Activated CD8-positive, alpha-beta T cell treated with anti-CD3 and anti-CD28 coated beads for 36 hours (primary cell): Measurements from ENCODE around the gene PHTF1. TPM values are rescaled to one million over a fixed set of nuclear protein-coding genes. Genes with fewer than 3 reads are reported as not detected.

ENCODE experiments used
- ATAC-seq: fragments of 200-7000 bp; cut with Tn5 transposase; one replicate; pipeline ENCODE4 v1.10.0; 2021; ENCODE audit warnings: mild to moderate bottlenecking, moderate library complexity
- CTCF ChIA-PET: fragments of 350-600 bp; sonication (Branson Sonifier 250); formaldehyde crosslinking; loops from one replicate; lab custom pipeline; 2021; ENCODE audit warnings: antibody characterized with exemption; lab: Charles Lee
- POLR2A ChIA-PET: fragments of 350-600 bp; sonication (Branson Sonifier 250); formaldehyde crosslinking; loops from one replicate; lab custom pipeline; 2021; ENCODE audit warnings: antibody characterized with exemption; lab: Charles Lee
- DNase-seq: peaks from one replicate; pipeline ENCODE4 v3.0.0-alpha.2; 2020
- H3K27ac Mint-ChIP-seq: one replicate; pipeline ENCODE4 v1.8.0; 2021; ENCODE audit warnings: mild to moderate bottlenecking, mixed read lengths
- H3K27me3 Mint-ChIP-seq: one replicate; pipeline ENCODE4 v1.8.0; 2021; ENCODE audit warnings: mixed read lengths
- H3K36me3 Mint-ChIP-seq: one replicate; pipeline ENCODE4 v1.8.0; 2021; ENCODE audit warnings: low read depth, mixed read lengths
- H3K4me1 Mint-ChIP-seq: one replicate; pipeline ENCODE4 v1.8.0; 2021; ENCODE audit warnings: low read depth, mixed read lengths
- H3K4me3 Mint-ChIP-seq: one replicate; pipeline ENCODE4 v1.8.0; 2021; ENCODE audit warnings: mild to moderate bottlenecking, moderate library complexity, mixed read lengths
- H3K9me3 Mint-ChIP-seq: one replicate; pipeline ENCODE4 v1.8.0; 2021; ENCODE audit warnings: mixed read lengths
- intact Hi-C: fragments of 100-400 bp; cut with micrococcal nuclease; formaldehyde crosslinking; loops from one replicate; pipeline ENCODE4 v1.10.0; 2022
- total RNA-seq, 2 experiments: library from RNA; stranded (reverse); gene quantifications; one replicate each; pipeline ENCODE4 v1.2.3, GENCODE V29; 2021
- TF ChIP-seq, protein P1 (sequence below): fragments of 200-600 bp; IDR thresholded peaks from one replicate; pipeline ENCODE4 v1.8.0; 2022; ENCODE audit warnings: antibody characterized with exemption, mild to moderate bottlenecking

The PHTF1 gene
- total RNA-seq, 2 experiments from 2014 or later = 13.1 to 14.4 TPM

GRCh38 chr1:113662101-113662500, 97.2 kb downstream of the PHTF1 start:
- intact Hi-C loops = no loop called here
- ATAC-seq (no peak), DNase-seq (no peak)
- H3K27ac Mint-ChIP-seq = no peak overlapping the region
- no peaks in the 10 kb centered on the region for H3K4me1 Mint-ChIP-seq
- TF ChIP-seq, protein P1, sequence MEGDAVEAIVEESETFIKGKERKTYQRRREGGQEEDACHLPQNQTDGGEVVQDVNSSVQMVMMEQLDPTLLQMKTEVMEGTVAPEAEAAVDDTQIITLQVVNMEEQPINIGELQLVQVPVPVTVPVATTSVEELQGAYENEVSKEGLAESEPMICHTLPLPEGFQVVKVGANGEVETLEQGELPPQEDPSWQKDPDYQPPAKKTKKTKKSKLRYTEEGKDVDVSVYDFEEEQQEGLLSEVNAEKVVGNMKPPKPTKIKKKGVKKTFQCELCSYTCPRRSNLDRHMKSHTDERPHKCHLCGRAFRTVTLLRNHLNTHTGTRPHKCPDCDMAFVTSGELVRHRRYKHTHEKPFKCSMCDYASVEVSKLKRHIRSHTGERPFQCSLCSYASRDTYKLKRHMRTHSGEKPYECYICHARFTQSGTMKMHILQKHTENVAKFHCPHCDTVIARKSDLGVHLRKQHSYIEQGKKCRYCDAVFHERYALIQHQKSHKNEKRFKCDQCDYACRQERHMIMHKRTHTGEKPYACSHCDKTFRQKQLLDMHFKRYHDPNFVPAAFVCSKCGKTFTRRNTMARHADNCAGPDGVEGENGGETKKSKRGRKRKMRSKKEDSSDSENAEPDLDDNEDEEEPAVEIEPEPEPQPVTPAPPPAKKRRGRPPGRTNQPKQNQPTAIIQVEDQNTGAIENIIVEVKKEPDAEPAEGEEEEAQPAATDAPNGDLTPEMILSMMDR = no peak
- ChIA-PET CTCF (no interaction called here), POLR2A (no interaction called here)
- no peaks in the 10 kb centered on the region for H3K27me3 Mint-ChIP-seq
- no peak overlapping the region for H3K4me3 Mint-ChIP-seq
- H3K36me3 Mint-ChIP-seq = no peaks in the 10 kb centered on the region
- no peaks in the 10 kb centered on the region for H3K9me3 Mint-ChIP-seq

GRCh38 chr1:113660088-113660487, 99.2 kb downstream of the PHTF1 start:
- H3K4me1 Mint-ChIP-seq = no peaks in the 10 kb centered on the region
- H3K27me3 Mint-ChIP-seq = no peaks in the 10 kb centered on the region
- H3K4me3 Mint-ChIP-seq = no peak overlapping the region
- CTCF ChIA-PET = no interaction called here
- ATAC-seq (no peak), DNase-seq (no peak)
- intact Hi-C loops = no loop called here
- no peaks in the 10 kb centered on the region for H3K36me3 Mint-ChIP-seq
- POLR2A ChIA-PET = interaction anchor here (1.3 kb wide), 1 partner anchor 11 kb away, joined by 3 read pairs; no protein-coding TSS in a partner anchor
- H3K27ac Mint-ChIP-seq = no peak overlapping the region
- H3K9me3 Mint-ChIP-seq = no peaks in the 10 kb centered on the region
- TF ChIP-seq, protein P1 = no peak

DNA sequence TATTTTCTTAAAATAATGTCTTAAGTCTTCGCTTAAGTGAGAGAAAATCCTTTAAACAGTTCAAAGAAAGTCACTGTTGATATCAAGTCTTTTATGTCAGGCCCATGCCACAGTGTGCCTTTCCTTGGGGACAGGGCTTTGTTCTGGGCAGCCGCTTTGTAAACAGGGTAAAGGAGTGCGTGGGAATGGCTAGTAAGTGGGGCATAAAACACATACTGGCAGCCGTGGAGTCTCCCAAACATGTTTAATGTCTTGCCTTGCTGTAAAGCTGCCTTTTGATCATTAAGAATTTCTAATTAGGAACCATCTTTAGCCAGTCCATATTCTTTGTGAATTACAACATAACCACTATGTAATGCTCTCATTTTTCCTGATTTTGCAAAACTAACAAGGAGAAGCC, 99.7 kb downstream of the PHTF1 start:
- Mint-ChIP-seq H3K27ac (no peak overlapping the region), H3K4me3 (no peak overlapping the region), H3K4me1 (no peaks in the 10 kb centered on the region), H3K36me3 (no peaks in the 10 kb centered on the region), H3K27me3 (no peaks in the 10 kb centered on the region), H3K9me3 (no peaks in the 10 kb centered on the region)
- ATAC-seq = no peak
- DNase-seq = no peak
- intact Hi-C loops = no loop called here
- TF ChIP-seq, protein P1 = no peak
- CTCF ChIA-PET = no interaction called here
- POLR2A ChIA-PET = interaction anchor here (1.3 kb wide), 1 partner anchor 11 kb away, joined by 3 read pairs; no protein-coding TSS in a partner anchor

- no peaks in the 10 kb centered on the region for H3K27me3 Mint-ChIP-seq
- H3K9me3 Mint-ChIP-seq = no peaks in the 10 kb centered on the region
- CTCF ChIA-PET = no interaction called here
- TF ChIP-seq, protein P1 = no peak
- H3K4me3 Mint-ChIP-seq = no peak overlapping the region
- no peaks in the 10 kb centered on the region for H3K4me1 Mint-ChIP-seq
- intact Hi-C loops = no loop called here
- no peak overlapping the region for H3K27ac Mint-ChIP-seq
- H3K36me3 Mint-ChIP-seq = no peaks in the 10 kb centered on the region
- no peak for DNase-seq
- POLR2A ChIA-PET = no interaction called here
- ATAC-seq = no peak
Observed at GRCh38 chr1:113659035-113659434, 100.3 kb downstream of the PHTF1 start.

DNA sequence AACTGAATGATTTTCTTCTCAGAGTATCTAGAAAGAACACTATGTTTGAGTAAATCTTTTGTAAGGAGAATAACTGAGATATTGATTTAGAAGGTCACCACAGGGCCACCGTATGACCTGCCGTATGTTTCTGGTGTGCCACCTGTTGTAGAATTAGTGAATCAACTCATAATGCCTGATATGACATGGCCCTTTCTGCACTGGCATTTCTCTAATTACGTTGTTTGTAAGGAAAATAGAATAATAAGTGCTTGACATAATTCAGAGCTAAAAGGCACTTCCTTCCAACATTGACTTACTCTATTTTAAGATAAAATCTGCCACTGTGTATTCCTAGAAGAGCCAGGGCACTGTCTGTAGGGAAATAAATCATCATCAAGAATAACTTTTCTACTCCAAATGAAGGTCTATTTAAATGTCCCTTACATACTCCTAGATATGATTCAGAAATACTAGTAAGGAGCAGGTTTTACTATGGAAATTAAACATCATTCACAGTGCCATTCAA, 101.7 kb downstream of the PHTF1 start:
- CTCF ChIA-PET = no interaction called here
- Mint-ChIP-seq H3K4me3 (no peak overlapping the region), H3K9me3 (no peaks in the 10 kb centered on the region), H3K4me1 (no peaks in the 10 kb centered on the region), H3K27ac (no peak overlapping the region), H3K27me3 (no peaks in the 10 kb centered on the region), H3K36me3 (no peaks in the 10 kb centered on the region)
- DNase-seq (no peak), ATAC-seq (no peak)
- intact Hi-C loops = no loop called here
- POLR2A ChIA-PET = no interaction called here
- TF ChIP-seq, protein P1 = no peak
